ENCODE data around the gene CCIN.

DNA sequence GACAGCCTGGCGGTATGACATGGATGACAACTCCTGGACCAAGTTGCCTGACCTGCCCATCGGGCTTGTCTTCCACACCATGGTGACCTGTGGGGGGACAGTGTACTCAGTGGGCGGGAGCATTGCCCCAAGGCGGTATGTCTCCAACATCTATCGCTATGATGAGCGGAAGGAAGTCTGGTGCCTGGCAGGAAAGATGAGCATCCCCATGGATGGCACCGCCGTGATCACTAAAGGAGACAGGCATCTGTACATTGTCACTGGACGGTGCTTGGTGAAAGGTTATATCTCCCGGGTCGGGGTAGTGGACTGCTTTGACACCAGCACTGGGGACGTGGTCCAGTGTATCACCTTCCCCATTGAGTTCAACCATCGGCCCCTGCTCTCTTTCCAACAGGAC, 1.3 kb downstream of the CCIN start:
- TF ChIP-seq POLR2A (IDR thresholded peaks at IDR 0.05) = no peak
- TF ChIP-seq, protein P1, sequence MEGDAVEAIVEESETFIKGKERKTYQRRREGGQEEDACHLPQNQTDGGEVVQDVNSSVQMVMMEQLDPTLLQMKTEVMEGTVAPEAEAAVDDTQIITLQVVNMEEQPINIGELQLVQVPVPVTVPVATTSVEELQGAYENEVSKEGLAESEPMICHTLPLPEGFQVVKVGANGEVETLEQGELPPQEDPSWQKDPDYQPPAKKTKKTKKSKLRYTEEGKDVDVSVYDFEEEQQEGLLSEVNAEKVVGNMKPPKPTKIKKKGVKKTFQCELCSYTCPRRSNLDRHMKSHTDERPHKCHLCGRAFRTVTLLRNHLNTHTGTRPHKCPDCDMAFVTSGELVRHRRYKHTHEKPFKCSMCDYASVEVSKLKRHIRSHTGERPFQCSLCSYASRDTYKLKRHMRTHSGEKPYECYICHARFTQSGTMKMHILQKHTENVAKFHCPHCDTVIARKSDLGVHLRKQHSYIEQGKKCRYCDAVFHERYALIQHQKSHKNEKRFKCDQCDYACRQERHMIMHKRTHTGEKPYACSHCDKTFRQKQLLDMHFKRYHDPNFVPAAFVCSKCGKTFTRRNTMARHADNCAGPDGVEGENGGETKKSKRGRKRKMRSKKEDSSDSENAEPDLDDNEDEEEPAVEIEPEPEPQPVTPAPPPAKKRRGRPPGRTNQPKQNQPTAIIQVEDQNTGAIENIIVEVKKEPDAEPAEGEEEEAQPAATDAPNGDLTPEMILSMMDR (IDR thresholded peaks at IDR 0.05) = no peak
- no peak for TF ChIP-seq EP300 (IDR thresholded peaks at IDR 0.05)
- TF ChIP-seq POLR2AphosphoS5 (IDR thresholded peaks at IDR 0.05) = no peak

All from gastroesophageal sphincter (tissue), 3 donors.